Ovary (tissue), 9 donors: ENCODE measurements around the gene IRX6. TPM values are rescaled to one million over a fixed set of nuclear protein-coding genes. Genes with fewer than 3 reads are reported as not detected.

Experiments used
- DNase-seq, 5 donors: peaks; one replicate each; pipeline ENCODE4 v3.0.0-alpha.2; 2019 to 2020
- H3K27ac ChIP-seq, 2 donors: fragments of 200-600 bp; one replicate each; pipeline versions ENCODE4 v1.5.1 to v1.8.0; 2019 to 2022
- H3K27me3 ChIP-seq: fragments of 200-600 bp; one replicate; pipeline ENCODE4 v1.8.0; 2022
- H3K36me3 ChIP-seq: fragments of 200-600 bp; sonication (generic); one replicate; pipeline ENCODE4 v1.5.1; 2019
- H3K4me1 ChIP-seq: one replicate; pipeline ENCODE4 v1.8.1; 2013; ENCODE audit warnings: mild to moderate bottlenecking, moderate library complexity; ENCODE audit not compliant: insufficient read depth
- H3K4me3 ChIP-seq: fragments of 200-600 bp; sonication (generic); one replicate; pipeline ENCODE4 v1.5.1; 2017
- H3K9me3 ChIP-seq, 2 donors: fragments of 200-600 bp in 1 of 2; sonication (generic) in 1 of 2; one replicate each; pipeline versions ENCODE4 v1.5.1 to v1.8.1; 2013 to 2019; ENCODE audit warnings: mild to moderate bottlenecking in 1 of 2, moderate library complexity in 1 of 2
- CTCF ChIP-seq, 3 donors: fragments of 450-650 bp in 2 of 3; fragments of 200-600 bp in 1 of 3; IDR thresholded peaks; one replicate each; pipeline versions ENCODE4 v1.5.1 to v1.8.0; 2016 to 2022; ENCODE audit warnings: antibody characterized with exemption in 3 of 3, mild to moderate bottlenecking in 1 of 3
- EP300 ChIP-seq: sonication (generic); formaldehyde crosslinking; IDR thresholded peaks from one replicate; pipeline ENCODE4 v1.6.1; 2017; ENCODE audit warnings: antibody characterized with exemption
- POLR2A ChIP-seq: fragments of 450-650 bp; IDR thresholded peaks from one replicate; pipeline ENCODE4 v1.6.1; 2017; ENCODE audit warnings: antibody characterized with exemption, mild to moderate bottlenecking, moderate library complexity
- WGBS, 3 donors: extraction: QIAGEN DNeasy Blood & Tissue Kit in 1 of 3; methylation state at CpG; one replicate each; pipeline versions ENCODE4 v1.1.5 to v1.1.7; 2013 to 2017; 5-methylcytosine and 5-hydroxymethylcytosine counted together
- intact Hi-C, 4 donors: fragments of 100-400 bp; cut with DNase I; formaldehyde crosslinking; loops; one replicate each; pipeline versions ENCODE4 v1.11.0 to v1.15.1; 2022 to 2023
- polyA plus RNA-seq, 2 donors: library from polyadenylated mRNA; stranded (reverse); fragments of 200-250 nt in 1 of 2; fragments of 350-450 nt in 1 of 2; fragmentation: Illumina TruSeq in 1 of 2; extraction: RNeasy Lipid Tissue Mini Kit (QIAGEN cat#74804) in 1 of 2; gene quantifications; one replicate each; pipeline ENCODE4 v1.2.3, GENCODE V29; 2013 to 2014
- total RNA-seq, 7 donors: library from RNA; depleted of rRNA in 2 of 7; stranded (reverse); fragments of >200 nt in 2 of 7; fragmentation: NEBNext Ultra II Directional in 3 of 7; extraction: Animal tissue kit (Norgen Biotek cat#: 25700) in 3 of 7; gene quantifications; one replicate each; pipeline versions ENCODE4 v1.1.0 to v1.2.4, GENCODE V29; 2016 to 2023
- donor health status: DM: no; HTN: no; CAD: no; lungs with moderate emphysema.
- donor health status: DM: no; HTN: no; CAD: no.
- donor health status: Bipolar disorder and iron deficiency.
- donor health status: DM: yes; HTN: yes; CAD: no.
- donor health status: DM: no; HTN: no; CAD: no.
- donor health status: DM: yes; HTN: yes; CAD: no.

Gene IRX6
- total and polyA plus RNA-seq, 9 donors: 0.06 to 0.80 (median 0.10) TPM; not detected in 3

GRCh38 chr16:55292491-55292890, 31.5 kb upstream of the IRX6 start:
- WGBS, 3 donors: 13 to 38% (median 25%) methylated on average over 1 of the region's 1 CpG
- Histone ChIP-seq H3K27me3 (no peaks in the 10 kb centered on the region), H3K27ac (no peak overlapping the region), H3K4me3 (no peak overlapping the region), H3K9me3 (no peaks in the 10 kb centered on the region), H3K4me1 (no peaks in the 10 kb centered on the region), H3K36me3 (no peaks in the 10 kb centered on the region)
- intact Hi-C loops: no loop called here
- TF ChIP-seq EP300: no peak
- no peak for TF ChIP-seq POLR2A
- no peak for TF ChIP-seq CTCF (IDR thresholded peaks at IDR 0.05)
- no peak for DNase-seq

- Histone ChIP-seq H3K4me3 (no peak overlapping the region), H3K9me3 (no peaks in the 10 kb centered on the region), H3K27ac (no peak overlapping the region), H3K4me1 (no peaks in the 10 kb centered on the region), H3K36me3 (no peaks in the 10 kb centered on the region), H3K27me3 (no peaks in the 10 kb centered on the region)
- no peak for DNase-seq
- intact Hi-C loops: no loop called here
- WGBS, 3 donors: 74 to 79% (median 75%) methylated on average over 4 of the region's 4 CpGs
- TF ChIP-seq POLR2A (no peak), CTCF (IDR thresholded peaks at IDR 0.05) (no peak), EP300 (no peak)
These were observed 29.9 kb upstream of the IRX6 start for GRCh38 chr16:55294129-55294528.

- Histone ChIP-seq H3K4me1 (no peaks in the 10 kb centered on the region), H3K36me3 (no peaks in the 10 kb centered on the region), H3K27ac (no peak overlapping the region), H3K9me3 (no peaks in the 10 kb centered on the region), H3K4me3 (no peak overlapping the region), H3K27me3 (no peaks in the 10 kb centered on the region)
- 5 to 10% (median 7%) methylated on average over 4 of the region's 4 CpGs for WGBS, 3 donors
- intact Hi-C loops: no loop called here
- TF ChIP-seq POLR2A: no peak
- no peak for DNase-seq
These were observed 29.1 kb upstream of the IRX6 start for GRCh38 chr16:55294931-55295342.

- intact Hi-C loops: no loop called here
- no peak for TF ChIP-seq CTCF (IDR thresholded peaks at IDR 0.05)
- TF ChIP-seq POLR2A: no peak
- TF ChIP-seq EP300: no peak
- no peak overlapping the region for H3K4me3 ChIP-seq
- no peak for DNase-seq
- WGBS, 3 donors: 76 to 82% (median 79%) methylated on average over 10 of the region's 10 CpGs
- no peak overlapping the region for H3K27ac ChIP-seq
- no peaks in the 10 kb centered on the region for H3K36me3 ChIP-seq
- no peaks in the 10 kb centered on the region for H3K9me3 ChIP-seq
- H3K27me3 ChIP-seq: no peaks in the 10 kb centered on the region
- no peaks in the 10 kb centered on the region for H3K4me1 ChIP-seq
These were observed 26.7 kb upstream of the IRX6 start for GRCh38 chr16:55297062-55297909.

- H3K4me1 ChIP-seq: no peaks in the 10 kb centered on the region
- H3K4me3 ChIP-seq: no peak overlapping the region
- no peaks in the 10 kb centered on the region for H3K9me3 ChIP-seq
- no peak overlapping the region for H3K27ac ChIP-seq
- TF ChIP-seq CTCF (IDR thresholded peaks at IDR 0.05): no peak
- no peak for TF ChIP-seq EP300
- no peak for TF ChIP-seq POLR2A
- no peaks in the 10 kb centered on the region for H3K27me3 ChIP-seq
- intact Hi-C loops: no loop called here
- H3K36me3 ChIP-seq: no peaks in the 10 kb centered on the region
- DNase-seq: no peak
- 0 to 32% (median 0%) methylated on average over 1 of the region's 1 CpG for WGBS, 3 donors
These were observed 26.0 kb upstream of the IRX6 start for GRCh38 chr16:55297910-55298479.
